Keratinocyte (primary cell): Measurements from ENCODE around the gene MARCHF2. TPM values are rescaled to one million over a fixed set of nuclear protein-coding genes. Genes with fewer than 3 reads are reported as not detected.

Experiments used
- DNase-seq: peaks from one replicate; pipeline ENCODE4 v3.0.0-alpha.2; 2011; ENCODE audit warnings: low read depth, missing footprints, low spot score
- FAIRE-seq: peaks from 2 replicates; lab custom pipeline; 2011; peaks lifted over from hg19 to GRCh38; lab: Jason Lieb, UNC
- H2AFZ ChIP-seq: 2 replicates; pipeline ENCODE4 v1.6.0; 2012; ENCODE audit warnings: low read length, control low read depth, inconsistent platforms; ENCODE audit not compliant: control insufficient read depth
- H3K27ac ChIP-seq: 2 replicates; pipeline ENCODE4 v1.5.1; 2011; ENCODE audit warnings: low read length; ENCODE audit not compliant: control insufficient read depth, insufficient read depth
- H3K27me3 ChIP-seq: 3 replicates; pipeline ENCODE4 v1.6.0; 2011; ENCODE audit warnings: low read length; ENCODE audit not compliant: control insufficient read depth, insufficient read depth; ENCODE audit errors: extremely low read depth
- H3K36me3 ChIP-seq, 2 experiments: 2 replicates in 1 of 2; 3 replicates in 1 of 2; pipeline ENCODE4 v1.5.1; 2011; ENCODE audit warnings: low read length in 2 of 2, mild to moderate bottlenecking in 1 of 2; ENCODE audit not compliant: control insufficient read depth in 2 of 2, insufficient read depth in 2 of 2; ENCODE audit errors: extremely low read depth in 1 of 2
- H3K4me1 ChIP-seq: 3 replicates; pipeline ENCODE4 v1.5.1; 2011; ENCODE audit warnings: low read length; ENCODE audit not compliant: control insufficient read depth, insufficient read depth; ENCODE audit errors: extremely low read depth
- H3K4me2 ChIP-seq: 3 replicates; pipeline ENCODE4 v1.6.0; 2011; ENCODE audit warnings: low read depth, low read length; ENCODE audit not compliant: control insufficient read depth, insufficient read depth; ENCODE audit errors: extremely low read depth
- H3K4me3 ChIP-seq, 3 experiments: fragments of 200-600 bp in 1 of 3; sonication (generic) in 1 of 3; 2 replicates in 2 of 3; 3 replicates in 1 of 3; pipeline ENCODE4 v1.5.1; 2011 to 2016; ENCODE audit warnings: low read length in 3 of 3, mild to moderate bottlenecking in 3 of 3, control low read depth in 2 of 3, inconsistent platforms in 1 of 3, low read depth in 1 of 3, mixed read lengths in 1 of 3, mixed run types in 1 of 3, moderate library complexity in 1 of 3; ENCODE audit not compliant: control insufficient read depth in 2 of 3, insufficient read depth in 2 of 3; ENCODE audit errors: extremely low read depth in 1 of 3
- H3K79me2 ChIP-seq: 2 replicates; pipeline ENCODE4 v1.6.0; 2012; ENCODE audit warnings: low read length; ENCODE audit not compliant: control insufficient read depth, insufficient read depth
- H3K9ac ChIP-seq: 3 replicates; pipeline ENCODE4 v1.6.0; 2011; ENCODE audit warnings: low read length; ENCODE audit not compliant: control insufficient read depth, insufficient read depth; ENCODE audit errors: extremely low read depth
- H3K9me1 ChIP-seq: 3 replicates; pipeline ENCODE4 v1.6.0; 2011; ENCODE audit warnings: low read length; ENCODE audit not compliant: control insufficient read depth, insufficient read depth; ENCODE audit errors: extremely low read depth
- H3K9me3 ChIP-seq: 2 replicates; pipeline ENCODE4 v1.5.1; 2012; ENCODE audit warnings: low read depth, low read length; ENCODE audit not compliant: control insufficient read depth
- H4K20me1 ChIP-seq: 3 replicates; pipeline ENCODE4 v1.6.0; 2011; ENCODE audit warnings: low read length; ENCODE audit not compliant: control insufficient read depth, insufficient read depth; ENCODE audit errors: extremely low read depth
- CTCF ChIP-seq, 3 experiments: IDR thresholded peaks in 1 of 3; conservative IDR thresholded peaks in 1 of 3; optimal IDR thresholded peaks in 1 of 3; 2 replicates in 2 of 3; 3 replicates in 1 of 3; pipeline versions ENCODE3 to v1.5.1; 2011; ENCODE audit warnings: low read length in 3 of 3, mild to moderate bottlenecking in 3 of 3, moderate library complexity in 2 of 3, control low read depth in 1 of 3, inconsistent platforms in 1 of 3; ENCODE audit not compliant: insufficient read depth in 2 of 3; ENCODE audit errors: extremely low read depth in 1 of 3
- EZH2 ChIP-seq: IDR thresholded peaks from one replicate; pipeline ENCODE4 v1.6.1; 2012; ENCODE audit warnings: inconsistent platforms, mild to moderate bottlenecking, low read length, moderate library complexity
- dilution Hi-C: fragments of 300-500 bp; cut with MboI; formaldehyde crosslinking; loops from one replicate; pipeline ENCODE4 v1.7.0; 2020; ENCODE audit warnings: low sequenced_read_pairs; ENCODE audit not compliant: extremely low pct_ligation_motif_present
- polyA plus RNA-seq, 5 experiments: library from polyadenylated mRNA; depleted of rRNA in 3 of 5; stranded (reverse) in 3 of 5; stranded (forward) in 1 of 5; unstranded in 1 of 5; fragments of >200 nt; gene quantifications; 1 replicate in 1 of 5; 2 replicates in 3 of 5; 3 replicates in 1 of 5; pipeline versions ENCODE4 v1.2.1 to v1.2.3, GENCODE V29; 2011 to 2012; ENCODE audit warnings: missing spikeins in 2 of 5, low read depth in 1 of 5, low replicate concordance in 1 of 5
- small RNA-seq, 3 experiments: library from RNA; depleted of rRNA; stranded (forward); fragments of <200 nt; gene quantifications; one replicate each; pipeline ENCODE3, GENCODE V24; 2012; ENCODE audit warnings: low read depth in 3 of 3, low replicate concordance in 1 of 3; ENCODE audit not compliant: insufficient read length in 3 of 3

MARCHF2 gene
- polyA plus RNA-seq, 1 donor (not counting 4 experiments of a cell fraction or from before 2014, with no cell fraction given), result 13.7 TPM

- Histone ChIP-seq H3K4me3 (no peak overlapping the region), H2AFZ (no peak overlapping the region), H3K9me1 (no peaks in the 10 kb centered on the region), H4K20me1 (peaks cover 2% of the 10 kb centered on the region), H3K4me1 (peaks cover 20% of the 10 kb centered on the region), H3K9ac (no peak overlapping the region), H3K4me2 (no peak overlapping the region), H3K9me3 (no peaks in the 10 kb centered on the region), H3K27me3 (no peaks in the 10 kb centered on the region), H3K79me2 (peaks cover 7% of the 10 kb centered on the region), H3K27ac (no peak overlapping the region), H3K36me3 (peaks cover 31 to 44% of the 10 kb centered on the region in 2 experiments)
- dilution Hi-C loops, result no loop called here
- FAIRE-seq (no peak), DNase-seq (no peak)
- TF ChIP-seq CTCF (optimal IDR thresholded peaks at IDR 0.05 in 1 of 3, IDR thresholded peaks at IDR 0.05 in 1 of 3, conservative IDR thresholded peaks at IDR 0.05 in 1 of 3; ENCODE audit: extremely low read depth in 1 of 3, insufficient read depth in 2 of 3, low read length in 3 of 3) (no peak), EZH2 (no peak)
Measured at GRCh38 chr19:8488365-8488764, 75.3 kb downstream of the MARCHF2 start.

Small RNA genes within 50 kb of the gene (small RNA-seq; reads per million reads assigned to genes)
- gene MIR4999, result 0.13 to 6.3 (median 5.0) reads per million in 3 experiments

Other genes with a start within 250 kb of the MARCHF2 start
- 12.8 to 43.4 TPM (median 19.8 TPM) in 3 replicates for gene CERS4, start 203.9 kb upstream of the MARCHF2 start, polyA plus RNA-seq
- gene CD320, start 104.9 kb upstream of the MARCHF2 start, polyA plus RNA-seq, result 14.1 to 18.3 TPM (median 15.4 TPM) in 3 replicates
- 46.7 to 115 TPM (median 59.2 TPM) in 3 replicates for gene NDUFA7, start 91.9 kb upstream of the MARCHF2 start, polyA plus RNA-seq
- gene RPS28, start 91.8 kb upstream of the MARCHF2 start, polyA plus RNA-seq, result 430 to 1,004 TPM (median 960 TPM) in 3 replicates
- 0.15 to 0.27 TPM (median 0.16 TPM) in 3 replicates for gene KANK3, start 70.0 kb upstream of the MARCHF2 start, polyA plus RNA-seq
- 102 to 143 TPM (median 112 TPM) in 3 replicates for gene ANGPTL4, start 49.1 kb upstream of the MARCHF2 start, polyA plus RNA-seq
- 14.3 to 40.8 TPM (median 17.0 TPM) in 3 replicates for gene RAB11B, start 22.9 kb upstream of the MARCHF2 start, polyA plus RNA-seq
- 45.7 to 126 TPM (median 110 TPM) in 3 replicates for gene HNRNPM, start 31.7 kb downstream of the MARCHF2 start, polyA plus RNA-seq
- gene PRAM1, start 89.3 kb downstream of the MARCHF2 start, polyA plus RNA-seq, result not detected in 3 replicates
- gene ZNF414, start 100.9 kb downstream of the MARCHF2 start, polyA plus RNA-seq, result 1.9 to 6.0 TPM (median 2.5 TPM) in 3 replicates
- gene MYO1F, start 164.1 kb downstream of the MARCHF2 start, polyA plus RNA-seq, result 0.08 to 0.14 TPM (median 0.08 TPM) in 3 replicates
- not detected in 3 replicates for gene ADAMTS10, start 197.4 kb downstream of the MARCHF2 start, polyA plus RNA-seq
- gene NFILZ, start 217.3 kb downstream of the MARCHF2 start, polyA plus RNA-seq, result not detected in 3 replicates